ENCODE measurements around the gene CAPZB.
"Not testable (repeated sequence)": the region's sequence is repeated elsewhere in the genome, so short reads cannot be mapped to it uniquely, and the experiment has no call there.

The CAPZB gene

DNA sequence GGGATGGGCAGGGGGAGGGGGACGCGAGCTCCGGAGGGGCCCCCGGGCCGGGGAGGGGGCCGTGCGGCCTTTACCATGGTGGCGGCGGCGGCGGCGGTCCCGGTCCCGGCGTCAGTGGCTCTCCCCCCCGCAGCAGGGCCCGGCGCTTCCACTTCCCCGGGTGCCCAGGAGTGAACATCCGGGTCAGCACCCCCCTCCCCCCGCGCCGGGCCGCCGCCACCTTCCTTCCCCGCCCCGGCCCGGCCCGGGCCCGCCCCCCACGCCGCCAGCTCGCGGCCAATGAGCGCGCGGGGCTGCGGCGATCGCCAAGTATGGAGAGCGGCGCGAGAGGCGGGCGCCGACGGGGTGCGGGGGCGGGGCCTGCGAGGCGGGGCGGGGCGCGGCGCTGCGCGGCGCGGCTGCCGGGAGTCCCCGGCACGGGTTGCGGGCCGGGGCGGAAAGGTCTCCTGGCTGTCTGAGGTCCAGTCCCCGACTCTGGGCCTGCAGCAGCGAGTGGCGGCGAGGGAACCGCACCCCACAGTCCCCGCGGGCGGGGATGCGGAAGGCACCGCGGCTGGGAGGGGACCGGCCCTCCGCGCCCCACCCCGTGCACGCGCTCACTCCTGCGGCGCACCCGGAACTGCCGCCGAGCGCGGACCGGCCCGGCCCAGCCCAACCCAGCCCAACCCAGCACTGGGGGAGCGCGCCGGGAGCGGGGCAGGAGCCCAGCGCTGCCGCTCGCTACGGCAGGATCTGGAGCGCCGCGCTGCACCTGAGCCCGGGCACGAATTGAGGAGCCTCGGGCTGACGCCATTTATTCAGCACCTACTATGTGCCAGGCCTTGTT, at the start of gene CAPZB:
Gene CAPZB (minus strand): TSS at position 178 of the 826 bp plus-strand sequence. CDS start 101 bp downstream, at position 77.
- peak; percentile 96 for DNase-seq

DNA sequence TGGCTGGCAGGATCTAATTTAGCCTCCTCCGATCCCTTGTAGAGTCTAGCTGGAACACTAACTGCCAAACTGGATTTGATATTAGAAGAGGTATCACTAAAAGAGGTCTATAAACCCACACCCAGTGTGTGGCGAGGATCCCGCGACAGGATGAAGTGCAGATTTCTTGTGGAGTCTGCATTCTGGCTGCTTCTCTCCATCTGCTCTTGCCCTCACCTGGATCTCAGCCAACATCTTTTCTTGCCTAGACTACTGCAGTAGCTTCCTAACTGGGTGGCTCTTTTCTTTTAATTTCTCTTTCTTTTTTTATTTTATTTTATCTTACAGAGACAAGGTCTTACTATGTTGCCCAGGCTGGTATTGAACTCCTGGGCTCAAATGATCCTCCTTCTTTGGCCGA, 48.9 kb upstream of the CAPZB start:
- no peak for DNase-seq

DNA sequence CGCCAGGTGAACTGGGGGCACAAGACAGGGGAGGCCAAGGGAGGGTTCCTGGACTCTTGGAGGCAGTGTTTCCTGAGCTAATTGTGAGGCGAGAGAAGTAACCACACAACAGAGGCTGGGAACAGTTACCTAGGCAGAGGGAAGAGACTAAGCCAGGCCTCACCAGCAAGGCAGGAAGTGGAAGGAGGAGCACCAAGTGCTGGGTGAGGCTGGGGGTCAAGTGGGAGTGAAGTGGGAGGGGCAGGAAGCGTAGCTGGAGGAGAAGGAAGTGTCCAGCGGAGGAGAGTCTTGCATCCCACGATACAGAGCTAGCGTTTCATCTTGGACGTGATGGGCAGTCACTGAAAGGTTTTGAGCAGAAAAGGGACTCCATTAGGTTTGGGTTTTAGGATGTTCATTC, 48.3 kb upstream of the CAPZB start:
- no peak for DNase-seq

DNA sequence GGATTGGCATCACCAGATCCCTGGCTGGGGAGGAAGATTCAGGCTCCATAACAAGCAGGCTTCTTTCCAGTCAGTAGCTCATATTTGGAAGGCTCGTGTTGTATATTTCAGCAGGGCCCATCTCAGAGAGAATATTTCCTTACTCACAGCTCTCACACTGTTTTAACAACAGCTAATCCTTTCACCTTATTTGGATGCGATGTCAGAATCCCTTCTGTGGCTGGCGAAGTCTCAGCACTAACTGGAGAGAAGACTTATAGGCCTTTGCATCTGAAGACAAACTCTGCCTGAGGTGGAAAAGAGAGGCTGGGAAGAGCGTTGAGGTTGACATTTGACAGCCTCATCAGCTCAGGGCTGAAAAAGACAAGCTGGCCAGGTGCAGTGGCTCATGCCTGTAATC, 47.2 kb upstream of the CAPZB start:
- no peak for DNase-seq

GRCh38 chr1:19529664-19530063, 44.3 kb upstream of the CAPZB start:
- no peak for DNase-seq

DNA sequence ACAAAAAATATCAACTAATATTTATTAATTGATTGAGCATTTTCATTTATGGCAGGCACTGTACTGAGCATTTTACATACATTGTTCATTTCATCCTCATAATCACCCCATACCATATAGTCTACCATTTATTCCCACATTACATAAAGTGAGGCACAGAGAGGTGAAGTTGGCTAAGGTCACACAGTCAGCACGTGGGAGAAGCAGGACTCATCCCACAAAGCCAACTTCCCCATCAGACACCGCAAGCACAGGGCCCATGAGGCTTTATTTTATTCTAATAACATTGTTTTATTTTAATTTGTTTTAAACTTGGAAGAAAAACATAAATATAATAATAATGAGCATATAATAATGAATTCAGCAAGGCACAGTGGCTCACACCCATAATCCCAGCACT, 43.1 kb upstream of the CAPZB start:
- DNase-seq, result no peak

DNA sequence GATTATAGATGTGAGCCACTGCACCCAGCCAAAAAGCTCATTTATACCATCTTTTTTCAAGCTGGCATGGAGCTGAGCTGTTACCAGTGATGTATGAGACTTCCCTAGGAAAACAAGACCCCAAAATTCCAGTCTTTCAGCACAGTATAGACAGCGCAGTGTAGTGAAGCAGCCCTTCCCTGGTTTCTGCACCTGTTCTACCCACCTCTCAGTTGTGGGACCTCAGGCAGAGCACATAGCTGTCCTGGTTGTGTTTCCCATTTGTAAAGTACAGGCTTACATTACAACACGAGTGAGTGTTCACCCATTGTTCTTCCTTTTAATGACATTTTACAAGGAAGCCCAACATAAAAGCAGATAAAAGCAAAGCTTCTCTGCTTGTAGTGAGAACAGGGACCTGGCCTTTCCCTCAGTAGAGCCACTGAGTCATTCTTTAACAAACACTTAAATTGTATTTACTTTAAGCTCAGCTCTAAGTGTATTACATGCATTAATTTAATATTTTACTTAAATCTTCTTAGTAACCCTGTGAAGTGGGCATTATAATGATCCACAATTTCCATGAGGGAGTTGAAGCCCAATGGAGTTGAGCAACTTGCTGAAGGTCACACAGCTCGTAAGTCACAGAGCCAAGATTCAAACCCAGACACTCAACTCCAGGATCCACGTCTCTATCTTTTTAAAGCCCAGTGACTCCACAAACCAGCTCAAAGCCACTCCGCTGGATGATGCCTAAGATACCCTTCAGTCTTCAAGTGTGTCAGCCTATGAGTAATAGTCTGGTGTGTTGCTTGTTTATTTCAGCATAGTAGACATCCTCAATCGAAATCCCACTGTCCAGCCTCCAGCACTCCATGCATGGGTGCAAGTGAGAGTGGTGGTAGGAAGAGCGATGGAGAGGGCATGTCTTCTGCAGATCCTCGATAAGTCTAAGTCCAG, 40.5 kb upstream of the CAPZB start:
- no peak for DNase-seq

- no peak for DNase-seq
Measured at GRCh38 chr1:19524791-19525190, 39.5 kb upstream of the CAPZB start.

DNA sequence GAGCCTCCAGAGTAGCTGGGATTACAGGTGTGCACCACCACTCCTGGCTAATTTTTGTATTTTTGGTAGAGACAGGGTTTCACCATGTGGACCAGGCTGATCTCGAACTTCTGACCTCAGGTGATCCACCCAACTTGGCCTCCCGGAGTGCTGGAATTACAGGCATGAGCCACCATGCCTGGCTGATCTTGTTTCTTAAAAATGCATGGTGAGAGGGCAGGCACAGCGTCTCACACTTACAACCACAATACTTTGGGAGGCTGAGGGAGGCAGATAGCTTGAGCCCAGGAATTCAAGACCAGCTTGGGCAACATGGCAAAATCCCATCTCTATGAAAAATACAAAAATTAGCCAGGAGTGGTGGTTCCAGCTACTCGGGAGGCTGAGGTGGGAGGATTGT, 37.2 kb upstream of the CAPZB start:
- DNase-seq, result not testable (repeated sequence)

DNA sequence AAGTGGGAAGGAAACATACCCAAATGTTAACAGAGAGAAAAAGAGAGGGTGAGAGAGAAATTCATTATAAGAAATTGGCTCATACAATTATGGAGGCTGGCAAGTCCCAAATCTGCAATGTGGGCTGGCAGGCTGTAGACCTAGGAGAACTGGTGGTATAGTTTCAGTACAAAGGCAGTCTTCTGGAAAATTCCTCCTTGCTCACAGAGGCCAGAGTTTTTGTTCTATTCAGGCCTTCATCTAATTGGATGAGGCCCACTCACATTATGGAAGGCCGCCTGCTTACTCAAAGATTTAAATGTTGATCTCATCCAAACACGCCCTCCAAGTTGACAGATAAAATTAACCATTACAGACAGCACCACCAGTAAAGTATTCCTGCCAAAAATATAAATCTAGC, 36.1 kb upstream of the CAPZB start:
- no peak for DNase-seq

GRCh38 chr1:19517017-19517416, 31.7 kb upstream of the CAPZB start:
- no peak for DNase-seq

- no peak for DNase-seq
Measured at GRCh38 chr1:19515201-19515600, 29.9 kb upstream of the CAPZB start.

- no peak for DNase-seq
Measured at GRCh38 chr1:19514391-19514831, 29.1 kb upstream of the CAPZB start.

GRCh38 chr1:19512545-19512944, 27.2 kb upstream of the CAPZB start:
- DNase-seq, result no peak

GRCh38 chr1:19511116-19511515, 25.8 kb upstream of the CAPZB start:
- DNase-seq, result no peak

GRCh38 chr1:19509647-19510046, 24.3 kb upstream of the CAPZB start:
- DNase-seq, result not testable (repeated sequence)

DNA sequence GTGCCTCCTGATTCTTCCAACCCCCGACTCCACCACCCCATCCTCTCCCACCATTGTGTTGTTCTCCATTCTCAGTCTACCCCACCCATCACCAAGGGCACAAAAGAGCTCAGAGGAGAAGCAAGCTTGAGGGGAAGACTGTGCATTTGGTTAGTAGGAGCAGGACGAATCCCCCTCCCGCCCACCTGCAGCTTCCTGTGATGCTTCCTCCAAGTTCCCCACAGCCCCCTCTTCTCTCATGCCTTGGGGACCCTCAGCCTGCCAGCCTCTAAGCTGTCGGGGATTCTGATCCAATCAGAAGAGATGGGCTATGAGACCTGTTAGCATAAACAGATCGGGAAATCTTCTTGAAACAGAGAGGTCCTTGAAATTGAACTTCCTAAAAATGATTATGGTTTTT, 22.2 kb upstream of the CAPZB start:
- no peak for DNase-seq

- no peak for DNase-seq
Measured at GRCh38 chr1:19505693-19506457, 20.5 kb upstream of the CAPZB start.

DNA sequence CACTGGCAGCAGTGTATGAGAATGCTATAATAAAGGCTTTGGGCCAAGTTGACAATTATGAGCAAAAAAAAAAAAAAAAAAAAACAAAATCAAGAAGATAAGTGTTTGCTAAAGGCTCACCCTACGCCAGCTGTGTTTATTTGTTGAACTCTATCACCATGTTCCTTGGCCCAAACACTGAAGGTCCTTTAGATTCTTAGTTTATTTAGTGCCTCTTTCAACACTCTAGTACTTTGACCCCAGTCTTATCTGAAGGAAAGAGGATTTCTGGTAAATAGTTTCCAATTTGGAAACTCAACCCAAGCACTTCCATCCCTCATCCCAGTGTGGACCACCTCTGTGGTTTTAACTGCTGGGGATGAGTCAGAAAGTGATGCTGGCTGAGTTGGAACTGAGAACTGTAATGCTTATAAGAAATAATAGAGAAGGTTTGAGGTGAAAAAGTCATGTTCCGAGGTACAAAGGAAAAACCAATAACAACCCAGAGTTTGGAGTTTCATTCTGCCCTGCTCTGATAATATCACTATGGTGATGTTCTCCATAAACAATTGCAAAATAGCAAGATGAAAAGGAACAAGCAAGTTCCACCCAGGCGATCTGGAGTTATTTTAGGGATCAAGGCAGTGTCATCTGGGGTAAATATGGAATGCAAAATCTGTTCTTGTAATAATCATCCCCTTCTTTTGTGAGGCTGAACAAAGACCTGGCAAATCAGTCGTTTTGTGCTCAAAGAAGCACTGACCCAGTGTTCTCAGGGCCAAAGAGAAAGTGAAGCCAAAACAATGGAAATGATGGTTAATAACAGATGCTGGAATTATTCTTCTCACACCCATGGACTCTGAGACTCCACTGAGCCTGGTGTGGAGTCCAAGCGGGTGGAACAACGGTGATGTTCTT, 19.7 kb upstream of the CAPZB start:
- no peak for DNase-seq

DNA sequence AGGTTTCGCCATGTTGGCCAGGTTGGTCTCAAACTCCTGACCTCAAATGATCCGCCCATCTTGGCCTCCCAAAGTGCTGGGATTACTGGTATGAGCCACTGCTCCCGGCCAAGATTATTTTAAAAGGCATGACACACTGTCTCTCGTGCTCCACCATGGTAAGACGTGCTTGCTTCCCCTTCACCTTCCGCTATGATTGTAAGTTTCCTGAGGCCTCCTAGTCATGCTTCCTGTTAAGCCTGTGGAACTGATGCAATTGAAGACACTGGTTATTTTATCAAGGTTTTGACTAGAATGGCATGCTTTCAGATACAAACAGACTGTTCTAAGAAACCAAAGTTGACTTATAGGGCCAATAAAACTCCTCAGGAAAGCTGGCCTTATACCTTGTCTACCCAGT, 16.9 kb upstream of the CAPZB start:
- not testable (repeated sequence) for DNase-seq

GRCh38 chr1:19499887-19500286, 14.5 kb upstream of the CAPZB start:
- DNase-seq, result not testable (repeated sequence)

- not testable (repeated sequence) for DNase-seq
Measured at GRCh38 chr1:19497443-19497842, 12.1 kb upstream of the CAPZB start.

Measured in activated gamma-delta T cell treated with Interleukin-2 at 50 U/mL for 16 hours (primary cell).